BLaER1 (cell line): Measurements from ENCODE around the gene SPDYC.

Experiments
- H3K27ac ChIP-seq: shearing (Covaris generic); formaldehyde crosslinking; 2 replicates; pipeline ENCODE4 v1.8.1; 2022
- H3K27me3 ChIP-seq: shearing (Covaris generic); formaldehyde crosslinking; 2 replicates; pipeline ENCODE4 v1.8.1; 2022
- H3K36me3 ChIP-seq: shearing (Covaris generic); formaldehyde crosslinking; 2 replicates; pipeline ENCODE4 v1.8.1; 2022
- H3K4me1 ChIP-seq: shearing (Covaris generic); formaldehyde crosslinking; 2 replicates; pipeline ENCODE4 v1.8.1; 2022
- H3K4me2 ChIP-seq: shearing (Covaris generic); formaldehyde crosslinking; 2 replicates; pipeline ENCODE4 v1.8.1; 2022
- H3K4me3 ChIP-seq: shearing (Covaris generic); formaldehyde crosslinking; 2 replicates; pipeline ENCODE4 v1.8.1; 2022
- H3K9ac ChIP-seq: shearing (Covaris generic); formaldehyde crosslinking; 2 replicates; pipeline ENCODE4 v1.8.1; 2022
- H3K9me3 ChIP-seq: shearing (Covaris generic); formaldehyde crosslinking; 2 replicates; pipeline ENCODE4 v1.8.1; 2022
- H4K20me1 ChIP-seq: shearing (Covaris generic); formaldehyde crosslinking; 2 replicates; pipeline ENCODE4 v1.8.1; 2022
- Cebpa-rat ChIP-seq: shearing (Covaris generic); IDR thresholded peaks from 2 replicates; pipeline ENCODE4 v1.8.1; 2022

The SPDYC gene

DNA sequence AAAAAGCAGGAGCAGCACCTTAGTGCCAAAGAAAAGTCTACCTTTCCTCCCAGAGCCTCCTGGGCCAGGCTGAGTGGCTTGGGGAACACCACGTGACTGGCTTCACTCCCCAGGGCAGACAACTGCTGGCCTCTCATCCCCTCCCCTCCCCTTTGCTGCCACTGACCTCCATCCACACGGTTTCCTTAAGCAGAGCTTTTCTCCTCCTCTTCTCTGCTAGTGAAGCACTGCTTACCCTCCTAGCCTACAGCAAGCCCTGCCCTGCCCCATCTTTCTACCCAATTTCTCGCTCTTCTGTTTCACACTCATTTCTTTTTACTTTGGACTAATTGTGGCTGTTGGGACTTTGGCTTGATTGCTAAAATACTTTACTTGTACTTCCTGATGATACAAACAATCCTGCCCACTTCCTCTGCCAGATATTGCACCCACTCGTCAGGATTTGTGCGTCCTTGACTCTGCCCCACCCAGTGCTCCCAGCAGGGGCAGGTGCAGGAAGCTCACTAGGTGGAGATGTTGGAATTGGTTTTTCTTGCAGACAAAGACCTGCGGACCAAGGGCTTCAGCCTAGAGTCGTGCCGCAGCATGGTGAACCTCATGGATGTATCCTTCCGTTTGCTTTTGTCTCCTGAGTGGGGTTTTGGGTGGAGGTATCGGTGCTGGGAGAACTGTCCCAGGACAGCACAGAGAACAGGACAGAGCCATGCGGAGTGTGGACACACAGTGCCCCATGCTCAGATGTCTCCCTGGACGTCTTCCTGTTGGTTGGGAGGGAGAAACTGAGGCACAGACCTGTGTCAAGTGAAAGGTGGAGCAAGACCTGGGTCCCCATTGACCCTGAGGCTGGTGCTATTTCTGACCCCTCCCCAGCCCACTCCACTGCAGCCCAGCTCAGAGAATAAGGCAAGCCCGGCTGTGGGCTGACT, 39.0 kb downstream of the SPDYC start:
- no peak for TF ChIP-seq Cebpa-rat
- peaks cover 44% of the 10 kb centered on the region for H3K4me1 ChIP-seq
- 0 out of 2 replicates have a peak overlapping the region, but pooled peaks have one; percentile 17 for H3K4me2 ChIP-seq
- H3K27ac ChIP-seq = peak overlapping the region; percentile 43; the same call in 1 of the 2 replicates
- H3K9me3 ChIP-seq = no peaks in the 10 kb centered on the region
- H3K4me3 ChIP-seq = no peak overlapping the region
- peak overlapping the region; percentile 55; the same call in 1 of the 2 replicates for H3K9ac ChIP-seq
- H4K20me1 ChIP-seq = peaks cover 13% of the 10 kb centered on the region; the same call in 1 of the 2 replicates
- peaks cover 82% of the 10 kb centered on the region for H3K36me3 ChIP-seq
- H3K27me3 ChIP-seq = no peaks in the 10 kb centered on the region

DNA sequence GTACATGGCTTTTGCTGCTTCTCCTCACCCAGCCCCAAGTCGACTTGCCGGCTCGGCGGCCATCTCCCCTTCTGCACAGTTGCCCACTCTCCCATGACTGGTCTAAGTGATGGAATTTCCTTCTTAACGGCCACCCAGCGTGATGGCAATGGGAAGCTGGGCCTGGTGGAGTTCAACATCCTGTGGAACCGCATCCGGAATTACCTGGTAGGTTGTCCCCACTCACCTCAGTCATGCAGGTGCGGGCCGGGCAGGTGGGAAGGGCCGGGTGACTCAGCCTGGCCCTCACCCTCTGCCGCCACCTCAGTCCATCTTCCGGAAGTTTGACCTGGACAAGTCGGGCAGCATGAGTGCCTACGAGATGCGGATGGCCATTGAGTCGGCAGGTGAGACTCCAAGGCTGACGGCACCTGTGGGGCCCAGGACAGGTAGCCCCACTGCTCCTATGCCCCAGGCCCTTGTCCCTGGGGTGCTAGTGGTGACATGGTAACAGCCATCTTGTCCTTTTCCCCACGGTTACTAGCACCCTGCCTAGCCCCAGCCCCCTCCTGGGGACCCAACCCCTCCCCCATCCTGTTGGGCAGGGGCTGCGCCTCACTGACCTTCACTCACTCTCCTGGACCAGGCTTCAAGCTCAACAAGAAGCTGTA, 39.8 kb downstream of the SPDYC start:
- Histone ChIP-seq H3K27me3 (no peaks in the 10 kb centered on the region), H3K9me3 (no peaks in the 10 kb centered on the region), H3K4me1 (peaks cover 52% of the 10 kb centered on the region), H3K36me3 (peaks cover 74% of the 10 kb centered on the region), H3K4me2 (no peak overlapping the region), H4K20me1 (peaks cover 5% of the 10 kb centered on the region; the same call in 1 of the 2 replicates), H3K4me3 (no peak overlapping the region), H3K27ac (no peak overlapping the region), H3K9ac (no peak overlapping the region)
- TF ChIP-seq Cebpa-rat = no peak

DNA sequence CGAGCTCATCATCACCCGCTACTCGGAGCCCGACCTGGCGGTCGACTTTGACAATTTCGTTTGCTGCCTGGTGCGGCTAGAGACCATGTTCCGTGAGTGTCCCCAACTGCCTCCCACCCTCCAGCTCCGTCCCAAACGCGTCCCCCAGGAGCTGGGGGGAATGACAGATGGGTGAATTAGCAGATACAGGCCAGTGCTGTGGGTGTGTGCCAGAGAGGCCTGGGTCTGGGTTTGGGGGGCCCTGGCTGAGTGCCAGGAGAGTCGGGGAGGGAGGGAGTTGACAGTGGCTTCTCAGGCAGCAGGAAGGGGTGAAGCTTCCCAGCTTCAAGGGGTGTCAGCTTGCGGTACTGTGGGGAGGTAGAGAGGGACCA, 40.3 kb downstream of the SPDYC start:
- Histone ChIP-seq H3K4me3 (no peak overlapping the region), H3K36me3 (peaks cover 69% of the 10 kb centered on the region), H4K20me1 (peaks cover under 1% of the 10 kb centered on the region; the same call in 1 of the 2 replicates), H3K27me3 (no peaks in the 10 kb centered on the region), H3K27ac (no peak overlapping the region), H3K4me1 (peaks cover 57% of the 10 kb centered on the region), H3K9me3 (no peaks in the 10 kb centered on the region), H3K9ac (no peak overlapping the region), H3K4me2 (no peak overlapping the region)
- no peak for TF ChIP-seq Cebpa-rat

DNA sequence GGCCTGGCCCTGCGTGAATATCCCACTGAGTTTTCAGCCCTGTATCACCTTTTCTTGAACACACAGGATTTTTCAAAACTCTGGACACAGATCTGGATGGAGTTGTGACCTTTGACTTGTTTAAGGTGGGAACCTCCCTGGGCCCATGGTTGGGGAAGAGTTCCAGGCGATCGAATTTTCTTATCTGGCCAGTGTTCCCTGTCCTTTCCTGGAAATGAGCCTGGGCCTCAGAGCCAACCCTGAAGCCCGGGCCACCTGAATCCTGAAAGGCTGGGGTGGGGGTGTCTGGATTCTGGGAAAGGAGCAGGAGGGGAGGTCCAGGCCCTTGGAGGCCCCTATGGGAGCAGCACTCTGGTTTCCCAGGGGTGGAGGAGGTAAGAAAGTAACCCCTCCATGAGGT, 40.7 kb downstream of the SPDYC start:
- Histone ChIP-seq H3K27me3 (no peaks in the 10 kb centered on the region), H3K4me2 (no peak overlapping the region), H3K9ac (no peak overlapping the region), H3K36me3 (peaks cover 65% of the 10 kb centered on the region), H3K9me3 (no peaks in the 10 kb centered on the region), H3K4me1 (peaks cover 59% of the 10 kb centered on the region), H3K4me3 (no peak overlapping the region), H4K20me1 (no peaks in the 10 kb centered on the region), H3K27ac (no peak overlapping the region)
- TF ChIP-seq Cebpa-rat = no peak

DNA sequence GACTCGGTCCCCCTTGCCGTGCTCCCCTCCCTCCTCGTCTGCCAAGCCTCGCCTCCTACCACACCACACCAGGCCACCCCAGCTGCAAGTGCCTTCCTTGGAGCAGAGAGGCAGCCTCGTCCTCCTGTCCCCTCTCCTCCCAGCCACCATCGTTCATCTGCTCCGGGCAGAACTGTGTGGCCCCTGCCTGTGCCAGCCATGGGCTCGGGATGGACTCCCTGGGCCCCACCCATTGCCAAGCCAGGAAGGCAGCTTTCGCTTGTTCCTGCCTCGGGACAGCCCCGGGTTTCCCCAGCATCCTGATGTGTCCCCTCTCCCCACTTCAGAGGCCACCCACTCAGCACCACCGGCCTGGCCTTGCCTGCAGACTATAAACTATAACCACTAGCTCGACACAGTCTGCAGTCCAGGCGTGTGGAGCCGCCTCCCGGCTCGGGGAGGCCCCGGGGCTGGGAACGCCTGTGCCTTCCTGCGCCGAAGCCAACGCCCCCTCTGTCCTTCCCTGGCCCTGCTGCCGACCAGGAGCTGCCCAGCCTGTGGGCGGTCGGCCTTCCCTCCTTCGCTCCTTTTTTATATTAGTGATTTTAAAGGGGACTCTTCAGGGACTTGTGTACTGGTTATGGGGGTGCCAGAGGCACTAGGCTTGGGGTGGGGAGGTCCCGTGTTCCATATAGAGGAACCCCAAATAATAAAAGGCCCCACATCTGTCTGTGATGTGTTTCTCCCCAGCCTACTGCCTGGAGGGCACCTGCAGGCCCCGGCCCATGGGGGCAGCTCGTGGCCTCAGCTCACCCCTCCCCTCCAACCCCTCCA, 41.5 kb downstream of the SPDYC start:
- no peak overlapping the region for H3K4me3 ChIP-seq
- peaks cover 58% of the 10 kb centered on the region for H3K36me3 ChIP-seq
- no peaks in the 10 kb centered on the region for H4K20me1 ChIP-seq
- no peaks in the 10 kb centered on the region for H3K27me3 ChIP-seq
- no peak for TF ChIP-seq Cebpa-rat
- H3K4me1 ChIP-seq = peaks cover 59% of the 10 kb centered on the region
- no peaks in the 10 kb centered on the region for H3K9me3 ChIP-seq
- peak overlapping the region; percentile 88 for H3K4me2 ChIP-seq
- H3K9ac ChIP-seq = no peak overlapping the region; the same call in 1 of the 2 replicates
- H3K27ac ChIP-seq = peak overlapping the region; percentile 42

DNA sequence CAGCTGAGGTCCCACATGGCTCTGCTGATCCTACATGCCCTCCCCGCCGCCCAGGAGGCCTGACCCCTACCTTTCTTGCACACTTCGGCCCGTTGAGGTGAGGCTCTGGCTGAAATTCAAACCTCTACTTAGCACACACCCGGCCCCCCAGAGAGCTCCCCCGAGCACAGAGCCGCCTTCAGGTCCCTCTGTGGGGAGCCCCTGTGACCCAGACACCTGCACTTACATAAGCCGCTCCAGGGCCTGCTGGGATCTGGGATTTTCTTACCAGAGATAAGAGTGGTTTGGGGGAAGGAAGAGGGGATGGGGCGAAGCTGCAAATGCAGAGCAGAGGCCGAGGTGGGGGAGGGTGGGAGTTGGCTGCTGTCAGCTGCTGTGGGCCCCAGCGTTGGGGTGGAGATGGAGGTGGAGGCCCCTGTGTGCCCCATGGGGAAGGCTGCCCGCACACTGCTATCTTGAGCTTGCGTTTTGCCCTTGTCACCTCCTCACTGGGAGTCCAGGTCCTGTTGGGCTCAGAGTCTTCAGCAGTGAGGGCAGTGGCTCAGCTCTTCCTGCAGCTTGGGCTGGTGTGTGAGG, 42.3 kb downstream of the SPDYC start:
- Histone ChIP-seq H3K4me3 (no peak overlapping the region), H3K4me2 (peak overlapping the region; percentile 88), H4K20me1 (no peaks in the 10 kb centered on the region), H3K36me3 (peaks cover 50% of the 10 kb centered on the region), H3K4me1 (peaks cover 59% of the 10 kb centered on the region), H3K9me3 (no peaks in the 10 kb centered on the region), H3K27me3 (no peaks in the 10 kb centered on the region), H3K27ac (peak overlapping the region; percentile 42), H3K9ac (peak overlapping the region; percentile 47; the same call in 1 of the 2 replicates)
- TF ChIP-seq Cebpa-rat = no peak

DNA sequence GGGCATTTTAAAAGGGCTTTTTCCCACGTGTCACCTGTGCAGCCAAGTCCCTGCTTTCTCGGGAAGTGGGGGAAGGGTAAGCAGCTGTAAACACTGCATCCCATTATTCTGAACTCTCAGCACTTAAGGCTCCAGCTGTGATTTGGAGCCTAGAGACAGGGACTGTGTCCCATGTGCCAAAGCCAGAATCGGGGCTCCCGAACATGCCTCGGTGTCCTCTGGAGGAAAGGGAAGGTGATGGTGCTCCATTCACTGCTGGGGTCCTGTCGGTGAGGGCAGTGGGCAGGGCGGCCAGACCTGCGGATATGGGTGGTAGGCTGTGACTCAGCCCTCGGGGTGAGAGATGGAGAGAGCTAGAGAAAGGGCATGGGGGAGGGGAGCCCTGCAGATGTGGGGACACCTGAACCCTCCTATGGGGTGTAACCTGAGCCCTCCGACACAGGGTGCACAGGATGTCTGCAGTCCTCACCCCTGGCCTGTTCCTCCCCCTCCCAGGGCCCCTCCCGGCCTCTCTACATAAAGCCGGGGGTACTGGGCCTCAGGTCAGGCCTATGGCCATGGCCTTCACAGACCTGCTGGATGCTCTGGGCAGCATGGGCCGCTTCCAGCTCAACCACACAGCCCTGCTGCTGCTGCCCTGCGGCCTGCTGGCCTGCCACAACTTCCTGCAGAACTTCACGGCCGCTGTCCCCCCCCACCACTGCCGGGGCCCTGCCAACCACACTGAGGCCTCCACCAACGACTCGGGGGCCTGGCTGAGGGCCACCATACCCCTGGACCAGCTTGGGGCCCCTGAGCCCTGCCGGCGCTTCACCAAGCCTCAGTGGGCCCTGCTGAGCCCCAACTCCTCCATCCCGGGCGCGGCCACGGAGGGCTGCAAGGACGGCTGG, 43.5 kb downstream of the SPDYC start:
- Histone ChIP-seq H3K36me3 (peaks cover 37% of the 10 kb centered on the region), H4K20me1 (no peaks in the 10 kb centered on the region), H3K27me3 (no peaks in the 10 kb centered on the region), H3K9me3 (no peaks in the 10 kb centered on the region), H3K4me2 (peak overlapping the region; percentile 88), H3K4me3 (peak overlapping the region; percentile 3; the same call in 1 of the 2 replicates), H3K27ac (peak overlapping the region; percentile 72), H3K4me1 (peaks cover 55% of the 10 kb centered on the region), H3K9ac (peak overlapping the region; percentile 57)
- no peak for TF ChIP-seq Cebpa-rat

DNA sequence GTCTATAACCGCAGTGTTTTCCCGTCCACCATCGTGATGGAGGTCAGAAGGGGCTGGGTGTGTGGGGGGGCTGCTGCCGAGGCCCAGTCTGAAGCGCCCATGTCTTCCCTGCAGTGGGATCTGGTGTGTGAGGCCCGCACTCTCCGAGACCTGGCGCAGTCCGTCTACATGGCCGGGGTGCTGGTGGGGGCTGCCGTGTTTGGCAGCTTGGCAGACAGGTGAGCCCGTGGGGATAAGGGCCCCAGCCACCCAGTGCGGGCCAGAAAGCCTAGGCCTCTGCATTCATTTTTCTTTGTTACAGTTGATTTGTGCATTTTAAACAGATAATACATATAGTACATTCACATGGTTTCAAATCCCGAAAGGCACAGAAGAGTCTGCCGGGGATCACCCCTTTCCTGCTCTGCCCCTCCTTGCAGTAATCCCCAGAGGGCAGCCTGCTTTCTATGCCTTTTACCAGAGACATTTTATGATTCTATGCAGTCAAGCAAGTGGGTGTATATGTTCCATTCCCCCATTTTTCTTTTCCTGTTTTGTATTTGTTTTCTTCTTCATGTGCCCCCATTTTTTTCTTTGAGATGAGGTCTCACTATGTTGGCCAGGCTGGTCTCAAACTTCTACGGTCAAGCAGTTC, 44.3 kb downstream of the SPDYC start:
- peaks cover 47% of the 10 kb centered on the region for H3K4me1 ChIP-seq
- TF ChIP-seq Cebpa-rat = no peak
- H4K20me1 ChIP-seq = no peaks in the 10 kb centered on the region
- peaks cover 30% of the 10 kb centered on the region for H3K36me3 ChIP-seq
- H3K9me3 ChIP-seq = no peaks in the 10 kb centered on the region
- H3K27ac ChIP-seq = peak overlapping the region; percentile 72
- H3K4me3 ChIP-seq = peak overlapping the region; percentile 3
- H3K9ac ChIP-seq = peak overlapping the region; percentile 57
- H3K27me3 ChIP-seq = no peaks in the 10 kb centered on the region
- H3K4me2 ChIP-seq = peak overlapping the region; percentile 88
